ENCODE results near the gene ANKRD65.
"Not testable (repeated sequence)": the region's sequence is repeated elsewhere in the genome, so short reads cannot be mapped to it uniquely, and the experiment has no call there.

ANKRD65 gene

GRCh38 chr1:1390675-1391074, 30.4 kb downstream of the ANKRD65 start:
- WGBS (ENCODE audit: insufficient coverage) = 98% methylated on average over 9 of the region's 12 CpGs
- Histone ChIP-seq H3K36me3 (ENCODE audit: control insufficient read depth in 4 of 4, insufficient read depth in 4 of 4, low read length in 3 of 4) (peaks cover 14 to 93% (median 78%) of the 10 kb centered on the region in 4 experiments), H3K9me3 (ENCODE audit: control extremely low read depth in 1 of 5, control insufficient read depth in 4 of 5, insufficient read depth in 2 of 5, low read depth in 1 of 5, low read length in 4 of 5) (no peaks in the 10 kb centered on the region), H3K27me3 (replicated peaks in 2 of 5; ENCODE audit: control insufficient read depth in 4 of 5, insufficient read depth in 5 of 5, low read length in 4 of 5) (no peaks in the 10 kb centered on the region), H3K27ac (ENCODE audit: insufficient read depth in 1 of 2, low read depth in 1 of 2, low read length in 2 of 2, poor library complexity in 1 of 2, severe bottlenecking in 2 of 2) (no peak overlapping the region), H3K4me1 (ENCODE audit: control extremely low read depth in 1 of 4, control insufficient read depth in 4 of 4, insufficient read depth in 4 of 4, low read length in 3 of 4) (no peaks in the 10 kb centered on the region), H3K4me3 (ENCODE audit: control insufficient read depth in 1 of 7, extremely low read depth in 1 of 7, insufficient read depth in 4 of 7, low read depth in 2 of 7, low read length in 6 of 7) (no peak overlapping the region)
- no peak for DNase-seq
- POLR2A ChIA-PET = no interaction called here
- CTCF ChIA-PET = no interaction called here

- Histone ChIP-seq H3K27me3 (replicated peaks in 2 of 5; ENCODE audit: control insufficient read depth in 4 of 5, insufficient read depth in 5 of 5, low read length in 4 of 5) (no peaks in the 10 kb centered on the region), H3K4me3 (ENCODE audit: control insufficient read depth in 1 of 7, extremely low read depth in 1 of 7, insufficient read depth in 4 of 7, low read depth in 2 of 7, low read length in 6 of 7) (no peak overlapping the region), H3K9me3 (ENCODE audit: control extremely low read depth in 1 of 5, control insufficient read depth in 4 of 5, insufficient read depth in 2 of 5, low read depth in 1 of 5, low read length in 4 of 5) (no peaks in the 10 kb centered on the region), H3K27ac (ENCODE audit: insufficient read depth in 1 of 2, low read depth in 1 of 2, low read length in 2 of 2, poor library complexity in 1 of 2, severe bottlenecking in 2 of 2) (no peak overlapping the region), H3K4me1 (ENCODE audit: control extremely low read depth in 1 of 4, control insufficient read depth in 4 of 4, insufficient read depth in 4 of 4, low read length in 3 of 4) (no peaks in the 10 kb centered on the region), H3K36me3 (ENCODE audit: control insufficient read depth in 4 of 4, insufficient read depth in 4 of 4, low read length in 3 of 4) (peaks cover 11 to 74% (median 61%) of the 10 kb centered on the region in 4 experiments)
- no peak for DNase-seq
- POLR2A ChIA-PET = no interaction called here
- WGBS (ENCODE audit: insufficient coverage) = 98% methylated on average over 16 of the region's 16 CpGs
- CTCF ChIA-PET = interaction anchor here (1.3 kb wide), 1 partner anchor 10 kb away, joined by 3 read pairs; no protein-coding TSS in a partner anchor
Observed at GRCh38 chr1:1388078-1388472, 33.0 kb downstream of the ANKRD65 start.

- ChIA-PET POLR2A (interaction anchor here (0.7 kb wide), 1 partner anchor 12 kb away, joined by 4 read pairs; the partner anchor contains the start of gene AURKAIP1), CTCF (interaction anchor here (0.9 to 1.8 kb wide), 3 partner anchors 11 to 15 kb away, joined by 3 to 4 read pairs (median 4); no protein-coding TSS in a partner anchor)
- Histone ChIP-seq H3K4me3 (ENCODE audit: control insufficient read depth in 1 of 7, extremely low read depth in 1 of 7, insufficient read depth in 4 of 7, low read depth in 2 of 7, low read length in 6 of 7) (no peak overlapping the region), H3K4me1 (ENCODE audit: control extremely low read depth in 1 of 4, control insufficient read depth in 4 of 4, insufficient read depth in 4 of 4, low read length in 3 of 4) (no peaks in the 10 kb centered on the region), H3K36me3 (ENCODE audit: control insufficient read depth in 4 of 4, insufficient read depth in 4 of 4, low read length in 3 of 4) (peaks cover 8 to 67% (median 54%) of the 10 kb centered on the region in 4 experiments), H3K9me3 (ENCODE audit: control extremely low read depth in 1 of 5, control insufficient read depth in 4 of 5, insufficient read depth in 2 of 5, low read depth in 1 of 5, low read length in 4 of 5) (no peaks in the 10 kb centered on the region), H3K27me3 (replicated peaks in 2 of 5; ENCODE audit: control insufficient read depth in 4 of 5, insufficient read depth in 5 of 5, low read length in 4 of 5) (no peaks in the 10 kb centered on the region), H3K27ac (ENCODE audit: insufficient read depth in 1 of 2, low read depth in 1 of 2, low read length in 2 of 2, poor library complexity in 1 of 2, severe bottlenecking in 2 of 2) (no peak overlapping the region)
- no peak for DNase-seq
- 97% methylated on average over 44 of the region's 50 CpGs for WGBS (ENCODE audit: insufficient coverage)
Observed at GRCh38 chr1:1387098-1388077, 33.7 kb downstream of the ANKRD65 start.

- Histone ChIP-seq H3K27me3 (replicated peaks in 2 of 5; ENCODE audit: control insufficient read depth in 4 of 5, insufficient read depth in 5 of 5, low read length in 4 of 5) (no peaks in the 10 kb centered on the region), H3K4me3 (ENCODE audit: control insufficient read depth in 1 of 7, extremely low read depth in 1 of 7, insufficient read depth in 4 of 7, low read depth in 2 of 7, low read length in 6 of 7) (no peak overlapping the region), H3K4me1 (ENCODE audit: control extremely low read depth in 1 of 4, control insufficient read depth in 4 of 4, insufficient read depth in 4 of 4, low read length in 3 of 4) (no peaks in the 10 kb centered on the region), H3K9me3 (ENCODE audit: control extremely low read depth in 1 of 5, control insufficient read depth in 4 of 5, insufficient read depth in 2 of 5, low read depth in 1 of 5, low read length in 4 of 5) (no peaks in the 10 kb centered on the region), H3K36me3 (ENCODE audit: control insufficient read depth in 4 of 4, insufficient read depth in 4 of 4, low read length in 3 of 4) (peaks cover 8 to 62% (median 42%) of the 10 kb centered on the region in 4 experiments), H3K27ac (ENCODE audit: insufficient read depth in 1 of 2, low read depth in 1 of 2, low read length in 2 of 2, poor library complexity in 1 of 2, severe bottlenecking in 2 of 2) (no peak overlapping the region)
- no peak for DNase-seq
- ChIA-PET POLR2A (no interaction called here), CTCF (interaction anchor here (0.9 to 1.8 kb wide), 2 partner anchors 13 to 17 kb away, joined by 4 read pairs; no protein-coding TSS in a partner anchor)
- 97% methylated on average over 8 of the region's 8 CpGs for WGBS (ENCODE audit: insufficient coverage)
Observed at GRCh38 chr1:1385931-1386330, 35.1 kb downstream of the ANKRD65 start.

- H3K9me3 ChIP-seq (ENCODE audit: control extremely low read depth in 1 of 5, control insufficient read depth in 4 of 5, insufficient read depth in 2 of 5, low read depth in 1 of 5, low read length in 4 of 5); POLR2A ChIA-PET; H3K27me3 ChIP-seq (replicated peaks in 2 of 5; ENCODE audit: control insufficient read depth in 4 of 5, insufficient read depth in 5 of 5, low read length in 4 of 5); H3K4me1 ChIP-seq (ENCODE audit: control extremely low read depth in 1 of 4, control insufficient read depth in 4 of 4, insufficient read depth in 4 of 4, low read length in 3 of 4); H3K27ac ChIP-seq (ENCODE audit: insufficient read depth in 1 of 2, low read depth in 1 of 2, low read length in 2 of 2, poor library complexity in 1 of 2, severe bottlenecking in 2 of 2); H3K4me3 ChIP-seq (ENCODE audit: control insufficient read depth in 1 of 7, extremely low read depth in 1 of 7, insufficient read depth in 4 of 7, low read depth in 2 of 7, low read length in 6 of 7); DNase-seq: not testable (repeated sequence)
- H3K36me3 ChIP-seq (ENCODE audit: control insufficient read depth in 4 of 4, insufficient read depth in 4 of 4, low read length in 3 of 4) = peaks cover 4 to 60% (median 36%) of the 10 kb centered on the region in 4 experiments
- CTCF ChIA-PET = interaction anchor here (1.8 kb wide), 1 partner anchor 13 kb away, joined by 4 read pairs; no protein-coding TSS in a partner anchor
- 91% methylated on average over 18 of the region's 29 CpGs for WGBS (ENCODE audit: insufficient coverage)
Observed at GRCh38 chr1:1385339-1385738, 35.7 kb downstream of the ANKRD65 start.

GRCh38 chr1:1381294-1381693, 39.8 kb downstream of the ANKRD65 start:
- Histone ChIP-seq H3K27ac (ENCODE audit: insufficient read depth in 1 of 2, low read depth in 1 of 2, low read length in 2 of 2, poor library complexity in 1 of 2, severe bottlenecking in 2 of 2) (no peak overlapping the region), H3K4me3 (ENCODE audit: control insufficient read depth in 1 of 7, extremely low read depth in 1 of 7, insufficient read depth in 4 of 7, low read depth in 2 of 7, low read length in 6 of 7) (no peak overlapping the region), H3K9me3 (ENCODE audit: control extremely low read depth in 1 of 5, control insufficient read depth in 4 of 5, insufficient read depth in 2 of 5, low read depth in 1 of 5, low read length in 4 of 5) (no peaks in the 10 kb centered on the region), H3K27me3 (replicated peaks in 2 of 5; ENCODE audit: control insufficient read depth in 4 of 5, insufficient read depth in 5 of 5, low read length in 4 of 5) (no peaks in the 10 kb centered on the region), H3K36me3 (ENCODE audit: control insufficient read depth in 4 of 4, insufficient read depth in 4 of 4, low read length in 3 of 4) (peaks cover 0 to 29% (median 9%) of the 10 kb centered on the region in 4 experiments), H3K4me1 (ENCODE audit: control extremely low read depth in 1 of 4, control insufficient read depth in 4 of 4, insufficient read depth in 4 of 4, low read length in 3 of 4) (peaks cover 0 to 3% (median under 1%) of the 10 kb centered on the region in 4 experiments)
- POLR2A ChIA-PET = no interaction called here
- DNase-seq = no peak
- 80% methylated on average over 5 of the region's 8 CpGs for WGBS (ENCODE audit: insufficient coverage)
- CTCF ChIA-PET = interaction anchor here (0.8 to 1.3 kb wide), 2 partner anchors 10 to 18 kb away, joined by 3 to 6 read pairs; partner anchors contain the start of gene CCNL2

GRCh38 chr1:1380860-1381259, 40.2 kb downstream of the ANKRD65 start:
- Histone ChIP-seq H3K9me3 (ENCODE audit: control extremely low read depth in 1 of 5, control insufficient read depth in 4 of 5, insufficient read depth in 2 of 5, low read depth in 1 of 5, low read length in 4 of 5) (no peaks in the 10 kb centered on the region), H3K4me1 (ENCODE audit: control extremely low read depth in 1 of 4, control insufficient read depth in 4 of 4, insufficient read depth in 4 of 4, low read length in 3 of 4) (peaks cover 0 to 8% (median 5%) of the 10 kb centered on the region in 4 experiments), H3K4me3 (ENCODE audit: control insufficient read depth in 1 of 7, extremely low read depth in 1 of 7, insufficient read depth in 4 of 7, low read depth in 2 of 7, low read length in 6 of 7) (no peak overlapping the region), H3K27ac (ENCODE audit: insufficient read depth in 1 of 2, low read depth in 1 of 2, low read length in 2 of 2, poor library complexity in 1 of 2, severe bottlenecking in 2 of 2) (no peak overlapping the region), H3K36me3 (ENCODE audit: control insufficient read depth in 4 of 4, insufficient read depth in 4 of 4, low read length in 3 of 4) (peaks cover 0 to 24% (median 5%) of the 10 kb centered on the region in 4 experiments), H3K27me3 (replicated peaks in 2 of 5; ENCODE audit: control insufficient read depth in 4 of 5, insufficient read depth in 5 of 5, low read length in 4 of 5) (no peaks in the 10 kb centered on the region)
- POLR2A ChIA-PET = no interaction called here
- 96% methylated on average over 16 of the region's 16 CpGs for WGBS (ENCODE audit: insufficient coverage)
- no peak for DNase-seq
- CTCF ChIA-PET = interaction anchor here (0.8 to 1.3 kb wide), 2 partner anchors 10 to 18 kb away, joined by 3 to 6 read pairs; partner anchors contain the start of gene CCNL2
